Epithelial cell of proximal tubule (primary cell): ENCODE data around the gene GRIA1. TPM values are rescaled to one million over a fixed set of nuclear protein-coding genes. Genes with fewer than 3 reads are reported as not detected.

Experiments used
- DNase-seq: peaks from one replicate; pipeline ENCODE4 v3.0.0-alpha.2; 2011; ENCODE audit warnings: low read depth
- H3K4me3 ChIP-seq: 2 replicates; pipeline ENCODE4 v1.5.1; 2011; ENCODE audit warnings: low read depth, mild to moderate bottlenecking, low read length
- CTCF ChIP-seq: conservative IDR thresholded peaks from 2 replicates; pipeline ENCODE4 v1.5.1; 2012; ENCODE audit warnings: low read depth, mild to moderate bottlenecking, low read length
- total RNA-seq: library from RNA; depleted of rRNA; stranded (reverse); fragments of >200 nt; gene quantifications from 2 replicates; pipeline ENCODE4 v1.2.3, GENCODE V29; 2015

GRIA1 gene
- total RNA-seq, 1 donor from 2014 or later: not detected

GRCh38 chr5:153624451-153624765 lies 133.9 kb downstream of the GRIA1 start:
- TF ChIP-seq CTCF: no peak
- no peak overlapping the region for H3K4me3 ChIP-seq
- DNase-seq: no peak

- no peak for TF ChIP-seq CTCF
- H3K4me3 ChIP-seq: no peak overlapping the region
- DNase-seq: no peak
Observed at GRCh38 chr5:153625826-153626354, 135.4 kb downstream of the GRIA1 start.

- no peak overlapping the region for H3K4me3 ChIP-seq
- TF ChIP-seq CTCF: no peak
- DNase-seq: no peak
Observed at GRCh38 chr5:153626836-153627235, 136.4 kb downstream of the GRIA1 start.

- TF ChIP-seq CTCF: peak; percentile 67
- no peak overlapping the region for H3K4me3 ChIP-seq
- peak; percentile 89 for DNase-seq
Observed at GRCh38 chr5:153629027-153629895, 138.8 kb downstream of the GRIA1 start.

- no peak for TF ChIP-seq CTCF
- DNase-seq: no peak
- no peak overlapping the region for H3K4me3 ChIP-seq
Observed at GRCh38 chr5:153630546-153630945, 140.1 kb downstream of the GRIA1 start.

- no peak for DNase-seq
- TF ChIP-seq CTCF: no peak
Observed at GRCh38 chr5:153632748-153633290, 142.3 kb downstream of the GRIA1 start.

More at GRCh38 chr5:153632748-153633290, 142.3 kb downstream of the GRIA1 start:
- no peak overlapping the region for H3K4me3 ChIP-seq
